Smooth muscle cell (in vitro differentiated cells): ENCODE data around the gene CCDC85C. TPM values are rescaled to one million over a fixed set of nuclear protein-coding genes. Genes with fewer than 3 reads are reported as not detected.

ENCODE experiments used
- DNase-seq: peaks from one replicate; lab custom pipeline; 2025; ENCODE audit not compliant: unreplicated experiment; lab: John Stamatoyannopoulos, UW
- H2AFZ ChIP-seq: fragments of 200-600 bp; sonication (generic); 2 replicates; pipeline ENCODE4 v1.6.0; 2016; ENCODE audit warnings: antibody characterized with exemption, low read depth, mild to moderate bottlenecking
- H3F3A ChIP-seq: fragments of 200-600 bp; sonication (generic); 2 replicates; pipeline ENCODE4 v1.6.0; 2017; ENCODE audit warnings: antibody characterized with exemption, low read depth
- H3K27ac ChIP-seq: fragments of 200-600 bp; sonication (generic); 2 replicates; pipeline ENCODE4 v1.5.1; 2016; ENCODE audit warnings: low read depth, mild to moderate bottlenecking
- H3K27me3 ChIP-seq: fragments of 200-600 bp; sonication (generic); 2 replicates; pipeline ENCODE4 v1.6.1; 2016; ENCODE audit warnings: low read depth, mild to moderate bottlenecking
- H3K36me3 ChIP-seq: fragments of 200-600 bp; sonication (generic); 2 replicates; pipeline ENCODE4 v1.5.1; 2016; ENCODE audit warnings: low read depth
- H3K4me1 ChIP-seq: fragments of 200-600 bp; sonication (generic); 2 replicates; pipeline ENCODE4 v1.5.1; 2016; ENCODE audit warnings: low read depth
- H3K4me2 ChIP-seq: fragments of 200-600 bp; sonication (generic); 2 replicates; pipeline ENCODE4 v1.6.0; 2016; ENCODE audit warnings: mild to moderate bottlenecking
- H3K4me3 ChIP-seq: fragments of 200-600 bp; sonication (generic); 2 replicates; pipeline ENCODE4 v1.5.1; 2016; ENCODE audit warnings: mild to moderate bottlenecking
- H3K79me2 ChIP-seq: fragments of 200-600 bp; sonication (generic); 2 replicates; pipeline ENCODE4 v1.6.0; 2016; ENCODE audit warnings: low read depth, mild to moderate bottlenecking
- H3K9ac ChIP-seq: fragments of 200-600 bp; sonication (generic); 2 replicates; pipeline ENCODE4 v1.6.0; 2016; ENCODE audit warnings: low read depth
- H3K9me3 ChIP-seq: fragments of 200-600 bp; sonication (generic); replicated peaks from 2 replicates; pipeline ENCODE4 v1.5.1; 2016; ENCODE audit warnings: low read depth
- H4K20me1 ChIP-seq: fragments of 200-600 bp; sonication (generic); 2 replicates; pipeline ENCODE4 v1.6.0; 2016; ENCODE audit warnings: low read depth
- WGBS: methylation state at CpG from one replicate; pipeline ENCODE4 v1.1.7; 2016; ENCODE audit warnings: low lambda C conversion rate; 5-methylcytosine and 5-hydroxymethylcytosine counted together
- polyA plus RNA-seq: library from polyadenylated mRNA; unstranded; fragments of >200 nt; fragmentation: Nextera tagmentation; extraction: Ambion mirVana; gene quantifications from 2 replicates; pipeline ENCODE4 v1.2.1, GENCODE V29; 2016
- total RNA-seq: library from RNA; depleted of rRNA; stranded (reverse); fragments of >200 nt; gene quantifications from 2 replicates; pipeline ENCODE4 v1.2.3, GENCODE V29; 2014
- TF ChIP-seq, protein P1 (sequence below): fragments of 200-600 bp; sonication (generic); IDR thresholded peaks from 2 replicates; pipeline ENCODE4 v1.5.1; 2017; ENCODE audit warnings: borderline replicate concordance, mild to moderate bottlenecking, antibody characterized with exemption; ENCODE audit not compliant: insufficient read depth, poor library complexity, severe bottlenecking

CCDC85C gene
- total and polyA plus RNA-seq, 2 experiments from 2014 or later = 4.0 to 6.5 TPM

DNA sequence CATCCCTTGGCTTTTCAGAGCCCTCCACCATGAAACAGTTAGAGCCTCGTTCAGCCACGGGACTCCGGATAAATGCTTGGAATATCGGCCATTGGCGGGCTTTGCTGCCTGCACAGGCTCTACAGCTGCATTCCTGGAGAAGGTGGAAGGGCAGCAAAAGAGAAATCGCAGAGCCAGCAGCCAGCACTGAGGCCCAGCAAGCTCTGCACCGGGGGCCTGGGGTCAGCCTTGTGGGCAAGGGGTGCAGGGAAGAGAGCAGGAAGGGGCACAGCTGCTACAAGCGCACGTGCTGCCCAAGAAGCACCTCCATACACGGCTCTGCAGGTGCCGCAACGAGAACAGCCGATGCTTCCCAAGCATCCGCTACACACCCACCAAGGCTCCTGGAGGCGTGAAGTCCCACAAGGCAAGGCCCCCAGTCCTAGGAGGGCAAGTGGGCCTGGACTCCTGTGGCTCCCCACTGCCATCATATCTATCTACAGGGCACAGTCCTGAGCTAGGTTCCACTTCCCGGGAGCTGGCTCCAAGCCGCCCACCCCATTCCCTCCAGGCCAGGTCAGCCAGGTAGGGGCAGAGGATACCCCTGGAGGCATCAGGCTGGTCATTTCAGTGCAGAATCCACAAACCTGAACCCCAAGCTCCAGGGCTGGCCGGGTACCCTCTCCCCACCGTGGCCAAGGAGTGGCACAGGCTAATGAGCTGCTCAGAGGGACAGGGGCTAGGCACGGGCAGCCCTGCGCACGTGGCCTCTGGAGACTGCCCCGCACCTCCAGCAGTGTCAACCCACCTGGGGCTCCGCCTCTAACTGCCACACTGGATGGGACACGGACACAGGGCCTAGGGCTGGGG lies 82.6 kb downstream of the CCDC85C start:
- TF ChIP-seq, protein P1, sequence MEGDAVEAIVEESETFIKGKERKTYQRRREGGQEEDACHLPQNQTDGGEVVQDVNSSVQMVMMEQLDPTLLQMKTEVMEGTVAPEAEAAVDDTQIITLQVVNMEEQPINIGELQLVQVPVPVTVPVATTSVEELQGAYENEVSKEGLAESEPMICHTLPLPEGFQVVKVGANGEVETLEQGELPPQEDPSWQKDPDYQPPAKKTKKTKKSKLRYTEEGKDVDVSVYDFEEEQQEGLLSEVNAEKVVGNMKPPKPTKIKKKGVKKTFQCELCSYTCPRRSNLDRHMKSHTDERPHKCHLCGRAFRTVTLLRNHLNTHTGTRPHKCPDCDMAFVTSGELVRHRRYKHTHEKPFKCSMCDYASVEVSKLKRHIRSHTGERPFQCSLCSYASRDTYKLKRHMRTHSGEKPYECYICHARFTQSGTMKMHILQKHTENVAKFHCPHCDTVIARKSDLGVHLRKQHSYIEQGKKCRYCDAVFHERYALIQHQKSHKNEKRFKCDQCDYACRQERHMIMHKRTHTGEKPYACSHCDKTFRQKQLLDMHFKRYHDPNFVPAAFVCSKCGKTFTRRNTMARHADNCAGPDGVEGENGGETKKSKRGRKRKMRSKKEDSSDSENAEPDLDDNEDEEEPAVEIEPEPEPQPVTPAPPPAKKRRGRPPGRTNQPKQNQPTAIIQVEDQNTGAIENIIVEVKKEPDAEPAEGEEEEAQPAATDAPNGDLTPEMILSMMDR = no peak
- no peak overlapping the region for H3K4me3 ChIP-seq
- peaks cover 38% of the 10 kb centered on the region for H3K4me1 ChIP-seq
- 93% methylated on average over 25 of the region's 25 CpGs for WGBS
- DNase-seq = no peak
- H3K27me3 ChIP-seq = no peaks in the 10 kb centered on the region
- peaks cover 15% of the 10 kb centered on the region for H4K20me1 ChIP-seq
- no peak overlapping the region for H3K9ac ChIP-seq
- no peaks in the 10 kb centered on the region for H3K36me3 ChIP-seq
- H3K27ac ChIP-seq = no peak overlapping the region
- H3F3A ChIP-seq = peaks cover 5% of the 10 kb centered on the region
- H3K4me2 ChIP-seq = no peak overlapping the region
- H3K79me2 ChIP-seq = no peaks in the 10 kb centered on the region
- H2AFZ ChIP-seq = no peak overlapping the region
- H3K9me3 ChIP-seq = no peaks in the 10 kb centered on the region

DNA sequence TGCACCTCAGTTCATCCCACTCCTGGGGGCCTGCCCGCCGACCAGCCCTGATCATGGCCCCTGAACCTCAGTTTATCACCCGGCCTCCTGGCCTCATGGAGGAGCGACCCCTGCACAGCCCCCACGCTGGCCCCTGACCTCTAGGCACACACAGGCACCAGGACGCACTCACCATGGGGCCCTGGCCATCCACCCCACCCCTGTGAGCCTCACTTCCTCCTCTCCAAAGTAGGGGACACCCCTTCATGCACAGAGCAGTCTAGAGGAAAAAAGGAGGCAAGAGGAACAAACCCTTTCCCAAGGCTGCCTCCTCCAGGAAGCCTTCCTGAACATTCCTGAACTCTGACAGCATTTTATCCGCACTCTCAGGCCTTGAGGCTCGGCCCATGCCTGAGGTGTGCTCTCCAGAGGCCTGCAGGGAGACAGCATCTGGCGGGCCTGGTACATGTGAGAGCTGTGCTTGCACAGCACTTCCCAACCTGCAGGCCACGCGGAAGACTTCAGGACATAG lies 83.4 kb downstream of the CCDC85C start:
- TF ChIP-seq, protein P1 = no peak
- Histone ChIP-seq H3K9me3 (no peaks in the 10 kb centered on the region), H3K9ac (no peak overlapping the region), H3K27ac (no peak overlapping the region), H3K4me1 (peaks cover 38% of the 10 kb centered on the region), H3K79me2 (no peaks in the 10 kb centered on the region), H3K27me3 (no peaks in the 10 kb centered on the region), H4K20me1 (peaks cover 15% of the 10 kb centered on the region), H3F3A (peaks cover 5% of the 10 kb centered on the region), H3K36me3 (no peaks in the 10 kb centered on the region), H3K4me3 (no peak overlapping the region), H2AFZ (no peak overlapping the region), H3K4me2 (no peak overlapping the region)
- DNase-seq = no peak
- 84% methylated on average over 11 of the region's 11 CpGs for WGBS

DNA sequence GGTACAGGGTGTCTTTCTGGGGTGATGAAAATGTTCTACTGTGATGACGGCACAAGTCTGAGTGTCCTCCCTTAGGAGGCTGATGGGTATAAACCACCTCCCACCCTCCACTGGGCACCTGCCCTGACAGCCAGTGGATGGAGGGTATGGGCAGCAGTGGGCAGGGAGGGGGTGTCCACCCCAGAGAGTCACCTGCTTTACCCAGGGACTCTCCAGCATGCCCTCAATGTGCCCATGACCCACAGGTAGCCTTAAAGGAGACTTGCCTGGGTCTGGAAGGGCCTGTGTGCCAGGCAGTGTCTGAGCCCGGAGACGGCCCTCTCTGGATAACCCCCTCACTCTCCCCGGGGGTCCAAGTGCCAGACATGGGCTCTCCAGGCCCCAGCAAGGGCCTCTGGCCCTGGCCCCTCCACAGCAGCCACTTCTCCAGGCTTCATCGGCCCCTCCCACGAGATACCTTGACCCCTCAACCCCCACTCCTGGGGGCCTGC lies 84.0 kb downstream of the CCDC85C start:
- no peak overlapping the region for H2AFZ ChIP-seq
- WGBS = 97% methylated on average over 3 of the region's 6 CpGs
- no peak for DNase-seq

More for the DNA sequence above, 84.0 kb downstream of the CCDC85C start:
- H3K79me2 ChIP-seq = no peaks in the 10 kb centered on the region
- H3F3A ChIP-seq = peaks cover 5% of the 10 kb centered on the region
- TF ChIP-seq, protein P1 = no peak
- H3K4me1 ChIP-seq = peaks cover 33% of the 10 kb centered on the region
- no peaks in the 10 kb centered on the region for H3K27me3 ChIP-seq
- no peaks in the 10 kb centered on the region for H3K36me3 ChIP-seq
- H3K9ac ChIP-seq = no peak overlapping the region
- no peak overlapping the region for H3K4me3 ChIP-seq
- H3K27ac ChIP-seq = no peak overlapping the region
- H3K9me3 ChIP-seq = no peaks in the 10 kb centered on the region
- no peak overlapping the region for H3K4me2 ChIP-seq
- H4K20me1 ChIP-seq = peaks cover 15% of the 10 kb centered on the region
